Thoracic aorta (tissue), 2 donors: Measurements from ENCODE around the gene MAGI1. TPM values are rescaled to one million over a fixed set of nuclear protein-coding genes. Genes with fewer than 3 reads are reported as not detected.

Experiments used
- ATAC-seq: fragments of 150-250 bp; one replicate; pipeline ENCODE4 v1.8.0; 2017; ENCODE audit warnings: low read depth; ENCODE audit not compliant: insufficient number of reproducible peaks, low FRiP score
- DNase-seq: peaks from one replicate; pipeline ENCODE4 v3.0.0-alpha.2; 2020; ENCODE audit warnings: low spot score
- H3K27ac ChIP-seq, 2 donors: fragments of 200-600 bp; sonication (generic); 1 replicate in 1 of 2; 2 replicates in 1 of 2; pipeline ENCODE4 v1.5.1; 2016; ENCODE audit warnings: mild to moderate bottlenecking in 2 of 2, moderate library complexity in 2 of 2
- H3K27me3 ChIP-seq: fragments of 200-600 bp; sonication (generic); replicated peaks from 2 replicates; pipeline ENCODE4 v1.6.0; 2016; ENCODE audit warnings: mild to moderate bottlenecking; ENCODE audit not compliant: insufficient read depth
- H3K36me3 ChIP-seq: fragments of 200-600 bp; sonication (generic); one replicate; pipeline ENCODE4 v1.5.1; 2016
- H3K4me1 ChIP-seq, 2 donors: fragments of 200-600 bp; sonication (generic); 1 replicate in 1 of 2; 2 replicates in 1 of 2; pipeline versions ENCODE4 v1.5.1 to v1.6.0; 2016; ENCODE audit warnings: low read depth in 2 of 2, mild to moderate bottlenecking in 1 of 2; ENCODE audit not compliant: control insufficient read depth in 1 of 2
- H3K4me3 ChIP-seq: fragments of 200-600 bp; sonication (generic); 2 replicates; pipeline ENCODE4 v1.5.1; 2016; ENCODE audit warnings: mild to moderate bottlenecking
- H3K9me3 ChIP-seq: fragments of 200-600 bp; sonication (generic); 2 replicates; pipeline ENCODE4 v1.5.1; 2016
- CTCF ChIP-seq: fragments of 200-600 bp; sonication (generic); IDR thresholded peaks from one replicate; pipeline ENCODE4 v1.5.1; 2019; ENCODE audit warnings: antibody characterized with exemption
- total RNA-seq, 2 donors: library from RNA; depleted of rRNA; stranded (reverse); fragments of >200 nt; gene quantifications; one replicate each; pipeline versions ENCODE4 v1.1.0 to v1.2.3, GENCODE V29; 2016

The MAGI1 gene
- total RNA-seq, 2 donors from 2014 or later, result 48.2 to 88.5 TPM

- H3K4me3 ChIP-seq, result no peak overlapping the region
- ATAC-seq, result no peak
These were observed 500.6 kb downstream of the MAGI1 start for GRCh38 chr3:65538101-65538500.

GRCh38 chr3:65537109-65537508, 501.6 kb downstream of the MAGI1 start:
- Histone ChIP-seq H3K9me3 (no peaks in the 10 kb centered on the region), H3K4me1 (peaks cover 0 to 33% of the 10 kb centered on the region in 2 donors), H3K36me3 (no peaks in the 10 kb centered on the region), H3K27ac (no peak overlapping the region), H3K4me3 (no peak overlapping the region), H3K27me3 (no peaks in the 10 kb centered on the region)
- ATAC-seq, result no peak
- no peak for DNase-seq
- no peak for TF ChIP-seq CTCF

More at GRCh38 chr3:65538101-65538500, 500.6 kb downstream of the MAGI1 start:
- Histone ChIP-seq H3K27ac (no peak overlapping the region), H3K4me1 (peaks cover 0 to 33% of the 10 kb centered on the region in 2 donors), H3K27me3 (no peaks in the 10 kb centered on the region), H3K9me3 (no peaks in the 10 kb centered on the region), H3K36me3 (no peaks in the 10 kb centered on the region)
- no peak for TF ChIP-seq CTCF
- DNase-seq, result no peak

- H3K36me3 ChIP-seq, result no peaks in the 10 kb centered on the region
- no peak for TF ChIP-seq CTCF
- H3K27ac ChIP-seq, result no peak overlapping the region
- H3K9me3 ChIP-seq, result no peaks in the 10 kb centered on the region
- DNase-seq, result no peak
- no peak for ATAC-seq
- H3K4me3 ChIP-seq, result no peak overlapping the region
- no peaks in the 10 kb centered on the region for H3K27me3 ChIP-seq
- peaks cover 0 to 33% of the 10 kb centered on the region in 2 donors for H3K4me1 ChIP-seq
These were observed 503.5 kb downstream of the MAGI1 start for GRCh38 chr3:65535260-65535659.

GRCh38 chr3:65534805-65535204, 503.9 kb downstream of the MAGI1 start:
- ATAC-seq (no peak), DNase-seq (no peak)
- Histone ChIP-seq H3K4me3 (no peak overlapping the region), H3K27ac (no peak overlapping the region), H3K36me3 (no peaks in the 10 kb centered on the region), H3K27me3 (no peaks in the 10 kb centered on the region), H3K4me1 (peaks cover 0 to 33% of the 10 kb centered on the region in 2 donors), H3K9me3 (no peaks in the 10 kb centered on the region)
- TF ChIP-seq CTCF, result no peak

GRCh38 chr3:65532749-65533148, 506.0 kb downstream of the MAGI1 start:
- H3K27ac ChIP-seq, result no peak overlapping the region
- DNase-seq, result no peak
- H3K27me3 ChIP-seq, result no peaks in the 10 kb centered on the region
- no peak for TF ChIP-seq CTCF
- H3K4me1 ChIP-seq, result peaks cover 0 to 30% of the 10 kb centered on the region in 2 donors
- ATAC-seq, result no peak
- H3K36me3 ChIP-seq, result no peaks in the 10 kb centered on the region
- H3K9me3 ChIP-seq, result no peaks in the 10 kb centered on the region
- H3K4me3 ChIP-seq, result no peak overlapping the region
